CD4-positive, alpha-beta T cell treated with Interleukin-6 at 100 ng/mL for 8 hours (primary cell): ENCODE measurements around the gene MSMP.
A peak's percentile ranks its signal among the peaks of the same experiment; 100 is the strongest.

ENCODE experiments used
- DNase-seq: peaks from one replicate; pipeline ENCODE4 v3.0.0-alpha.2; 2020; ENCODE audit warnings: mixed read lengths, low spot score

The MSMP gene

GRCh38 chr9:35771075-35771433, 17.0 kb upstream of the MSMP start:
- DNase-seq: no peak

GRCh38 chr9:35769763-35770162, 15.7 kb upstream of the MSMP start:
- no peak for DNase-seq

- DNase-seq: no peak
These were observed 13.4 kb upstream of the MSMP start for GRCh38 chr9:35767458-35767857.

- no peak for DNase-seq
These were observed 12.9 kb upstream of the MSMP start for GRCh38 chr9:35766997-35767396.

GRCh38 chr9:35763803-35764202, 9.7 kb upstream of the MSMP start:
- DNase-seq: no peak

DNA sequence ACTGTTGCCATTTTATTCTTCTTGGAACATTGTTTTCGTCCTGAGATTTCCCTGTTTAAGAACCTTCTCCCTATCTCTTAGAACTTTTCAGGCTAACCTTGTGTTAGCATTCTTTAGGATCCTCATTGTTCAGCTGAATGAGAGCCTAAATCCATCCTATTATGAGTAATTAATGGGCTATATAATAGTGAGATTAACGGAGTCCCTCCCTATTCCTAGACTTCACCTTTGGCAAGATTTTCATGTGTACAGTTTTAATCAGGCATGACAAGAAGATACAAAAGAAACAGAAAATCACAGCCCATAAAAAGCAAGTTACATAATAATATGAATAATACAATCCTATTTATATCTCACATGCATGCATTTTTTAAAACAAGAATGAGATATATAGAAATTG, 9.1 kb upstream of the MSMP start:
- DNase-seq: no peak

GRCh38 chr9:35760651-35761050, 6.6 kb upstream of the MSMP start:
- no peak for DNase-seq

GRCh38 chr9:35759795-35760194, 5.7 kb upstream of the MSMP start:
- DNase-seq: no peak

DNA sequence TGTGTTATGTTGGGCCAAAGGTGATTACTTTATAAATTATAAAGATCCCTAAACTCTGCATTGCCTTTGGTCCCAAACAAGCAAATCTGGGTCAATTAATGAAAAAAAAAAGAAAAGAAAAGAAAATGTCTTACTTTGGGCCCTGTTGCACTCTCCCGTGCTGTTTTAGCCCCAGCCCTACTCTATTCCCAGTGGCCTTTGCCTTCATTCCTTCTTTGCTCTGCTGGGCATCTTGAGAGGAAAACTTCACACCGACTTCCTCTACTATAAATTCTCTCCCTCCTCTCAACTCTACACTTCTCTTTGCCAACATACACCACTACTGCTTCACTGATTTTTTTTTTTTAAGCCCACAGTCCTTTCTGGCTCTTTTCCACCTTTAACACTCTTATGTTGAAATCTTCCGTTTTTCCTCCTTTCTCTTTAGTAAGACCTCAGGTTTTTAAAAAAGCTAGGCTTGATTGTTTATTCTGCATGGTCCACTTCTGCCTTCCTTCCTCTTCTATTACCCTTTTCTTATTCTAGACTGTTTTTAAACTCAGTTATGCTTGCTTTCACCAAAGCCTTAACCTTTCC, 4.5 kb upstream of the MSMP start:
- no peak for DNase-seq

- no peak for DNase-seq
These were observed 3.8 kb upstream of the MSMP start for GRCh38 chr9:35757892-35758275.

DNA sequence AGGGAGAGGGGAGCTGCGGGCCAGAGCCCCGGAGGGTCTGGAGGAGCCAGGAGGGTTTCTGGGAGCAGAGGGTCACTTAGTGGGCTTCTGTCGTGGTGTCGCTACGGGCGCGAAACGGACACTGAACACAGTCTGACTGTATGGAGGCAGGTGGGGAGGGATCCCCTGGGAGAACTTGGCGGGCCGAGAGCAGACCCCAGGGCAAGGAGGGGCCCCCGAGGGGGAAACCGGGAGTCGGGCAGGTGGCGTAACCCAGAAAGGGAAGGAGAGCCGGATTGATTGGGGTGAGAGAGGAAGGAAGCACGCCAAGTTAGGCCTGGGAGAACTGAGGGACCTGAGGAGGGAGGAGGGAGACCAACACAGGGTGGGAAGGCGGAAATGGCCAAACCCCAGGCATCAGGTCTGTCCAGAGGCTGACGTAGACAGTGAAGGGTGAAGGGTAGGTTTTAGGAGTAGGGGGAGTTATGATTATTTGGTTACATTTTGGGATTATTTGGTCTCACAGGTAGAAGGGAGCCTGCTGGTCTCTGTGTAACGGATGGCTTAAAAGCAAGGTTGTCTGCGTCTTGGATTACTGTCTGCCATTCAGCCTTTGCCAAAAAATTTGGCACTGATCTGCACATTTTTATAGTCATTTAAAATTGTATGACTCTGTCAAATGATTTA, 3.3 kb upstream of the MSMP start:
- no peak for DNase-seq

- peak; percentile 76 for DNase-seq
These were observed 2.5 kb upstream of the MSMP start for GRCh38 chr9:35756275-35757225.

- no peak for DNase-seq
These were observed 995 bp upstream of the MSMP start for GRCh38 chr9:35755071-35755470.

DNA sequence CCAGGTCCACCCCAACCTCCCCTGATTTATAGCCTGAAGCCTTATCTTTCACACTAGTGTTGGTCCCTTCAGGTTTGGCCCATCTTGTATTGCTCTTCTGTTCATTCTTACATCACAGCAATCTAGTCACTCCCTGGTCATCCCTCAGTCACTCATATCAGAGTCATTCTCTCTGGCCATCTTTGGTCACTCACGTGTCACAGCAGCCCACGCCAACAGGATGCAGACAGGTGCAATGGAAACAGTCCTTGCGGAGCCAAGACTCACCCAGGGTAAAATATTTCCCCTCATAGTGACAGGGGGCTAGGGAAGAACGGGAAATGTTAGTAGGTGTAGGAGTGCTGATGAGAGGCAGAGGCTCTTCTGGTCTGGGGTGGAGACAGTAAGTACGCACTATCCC, 610 bp downstream of the MSMP start:
- DNase-seq: no peak

- DNase-seq: no peak
These were observed 3.9 kb downstream of the MSMP start for GRCh38 chr9:35750256-35750531.

GRCh38 chr9:35749515-35750255, 4.4 kb downstream of the MSMP start:
- DNase-seq: peak; percentile 45

DNA sequence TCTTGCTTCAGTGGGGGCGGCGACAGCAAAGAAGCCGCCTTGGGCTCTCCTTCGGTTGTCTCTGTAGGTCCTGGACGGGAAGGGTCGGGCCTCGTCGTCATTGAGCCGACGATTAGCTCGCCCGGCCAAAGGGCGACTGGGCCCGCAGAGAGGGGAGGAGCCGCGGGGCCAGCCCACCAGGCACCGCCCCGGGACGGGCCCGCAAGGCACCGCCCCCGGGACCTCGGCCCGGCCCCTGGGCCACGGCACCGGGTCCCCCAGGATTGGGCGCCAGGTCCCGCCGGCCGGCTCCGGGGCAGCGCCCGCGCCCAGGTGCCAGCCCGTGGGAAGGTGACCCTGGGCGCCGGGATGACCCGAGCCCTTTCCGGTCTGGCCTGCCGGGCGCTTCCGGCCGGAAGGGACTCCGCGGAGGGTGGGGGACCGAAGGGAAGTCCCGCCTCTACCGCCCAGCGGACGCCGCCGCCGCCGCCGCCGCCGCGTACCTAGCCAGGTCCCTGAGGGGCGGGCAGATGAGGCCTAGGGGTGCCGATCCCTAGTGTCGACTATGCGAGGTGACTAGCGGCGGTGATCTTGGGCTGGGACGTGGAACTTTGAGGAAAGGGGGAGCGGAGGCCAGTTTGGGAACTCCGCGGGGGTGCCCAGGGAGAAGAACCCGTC, 5.1 kb downstream of the MSMP start, which contains the start of the genes GBA2 and RGP1:
Gene GBA2 (minus strand): TSS at position 371 of the 657 bp plus-strand sequence. CDS start 524 bp downstream, outside the sequence.
Gene RGP1 (plus strand): TSS at position 430 of the 657 bp plus-strand sequence. CDS start 469 bp downstream, outside the sequence.
- DNase-seq: peak; percentile 54

DNA sequence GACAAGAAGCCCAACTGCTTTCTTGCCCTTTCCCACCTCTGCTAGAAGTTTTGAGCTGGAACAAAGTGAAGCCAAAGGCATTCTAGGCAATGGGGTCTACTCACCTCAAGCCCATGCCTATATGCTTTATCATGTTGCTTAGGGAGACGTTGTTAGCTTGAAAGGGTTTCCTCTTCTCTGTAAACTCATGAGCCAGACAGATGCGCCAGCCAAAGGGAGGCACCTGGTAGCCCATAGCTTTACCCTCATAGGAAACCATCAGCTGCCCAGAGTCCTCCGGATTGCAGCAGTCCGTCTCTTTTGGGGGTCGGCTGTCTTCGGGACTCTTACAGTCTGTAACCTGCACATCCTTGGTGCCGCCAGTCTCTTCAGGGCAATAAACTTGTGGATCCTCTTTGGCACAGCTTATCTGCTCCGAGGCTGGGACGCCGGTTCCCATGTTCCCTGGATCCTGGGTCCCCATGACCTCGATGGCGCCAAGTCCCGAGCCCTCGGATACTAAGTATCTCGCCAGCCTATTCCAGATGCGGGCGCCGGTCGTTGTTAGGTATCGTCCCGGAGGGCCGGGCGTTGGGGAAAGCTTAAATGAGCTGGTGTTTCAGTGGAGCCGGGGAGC, 5.7 kb downstream of the MSMP start:
- DNase-seq: no peak

DNA sequence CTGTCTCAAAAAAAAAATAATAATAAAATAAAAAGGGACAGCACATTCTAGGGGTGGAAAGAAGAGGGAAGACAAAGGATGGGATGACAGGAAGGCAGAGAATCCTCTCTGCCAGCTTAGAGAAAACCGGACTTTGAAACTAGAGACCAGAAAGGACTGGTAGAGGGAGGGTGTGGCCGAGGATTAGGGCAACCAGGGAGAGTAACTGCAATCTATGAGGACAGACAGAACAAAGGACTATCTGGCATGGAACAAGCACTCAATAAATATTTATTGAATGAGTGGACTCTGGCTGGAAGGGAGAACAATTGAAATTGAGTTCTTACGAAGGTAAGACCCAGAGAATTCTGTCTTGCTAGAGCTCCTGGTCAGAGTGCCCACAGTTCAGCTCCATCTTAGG, 7.5 kb downstream of the MSMP start:
- DNase-seq: no peak

GRCh38 chr9:35745569-35745968, 8.5 kb downstream of the MSMP start:
- DNase-seq: no peak

GRCh38 chr9:35743880-35744518, 10.1 kb downstream of the MSMP start:
- DNase-seq: no peak
